KMS-11 (cell line): ENCODE measurements around the gene IL19.
A peak's percentile ranks its signal among the peaks of the same experiment; 100 is the strongest.

Experiments used
- H2AFZ ChIP-seq: fragments of 200-600 bp; sonication (generic); 2 replicates; pipeline ENCODE4 v1.6.1; 2016; ENCODE audit warnings: antibody characterized with exemption, mixed run types, low read depth
- H3K27ac ChIP-seq: fragments of 200-600 bp; sonication (generic); 2 replicates; pipeline ENCODE4 v1.6.1; 2016; ENCODE audit warnings: mild to moderate bottlenecking, mixed run types
- H3K27me3 ChIP-seq: fragments of 200-600 bp; sonication (generic); 2 replicates; pipeline ENCODE4 v1.6.1; 2017; ENCODE audit warnings: mild to moderate bottlenecking, low read depth, mixed run types, moderate library complexity; ENCODE audit not compliant: insufficient read depth
- H3K36me3 ChIP-seq: fragments of 200-600 bp; sonication (generic); 2 replicates; pipeline ENCODE4 v1.6.1; 2017; ENCODE audit warnings: mild to moderate bottlenecking, mixed run types; ENCODE audit not compliant: insufficient read depth
- H3K4me1 ChIP-seq: fragments of 200-600 bp; sonication (generic); 2 replicates; pipeline ENCODE4 v1.6.1; 2016; ENCODE audit warnings: mild to moderate bottlenecking, low read depth, mixed run types; ENCODE audit not compliant: poor library complexity, severe bottlenecking
- H3K4me2 ChIP-seq: fragments of 200-600 bp; sonication (generic); 2 replicates; pipeline ENCODE4 v1.7.0; 2016; ENCODE audit warnings: mild to moderate bottlenecking, mixed run types
- H3K4me3 ChIP-seq: fragments of 200-600 bp; sonication (generic); IDR thresholded peaks from 2 replicates; pipeline ENCODE4 v1.6.1; 2017; ENCODE audit warnings: low read depth, low read length, mixed read lengths; ENCODE audit not compliant: insufficient read depth
- H3K79me2 ChIP-seq: fragments of 200-600 bp; sonication (generic); 2 replicates; pipeline ENCODE4 v1.6.1; 2016; ENCODE audit warnings: low read depth, mixed run types; ENCODE audit not compliant: insufficient read depth
- H3K9ac ChIP-seq: fragments of 200-600 bp; sonication (generic); 2 replicates; pipeline ENCODE4 v1.6.1; 2016; ENCODE audit warnings: mild to moderate bottlenecking, mixed run types
- H4K20me1 ChIP-seq: fragments of 200-600 bp; sonication (generic); 2 replicates; pipeline ENCODE4 v1.6.1; 2016; ENCODE audit warnings: mild to moderate bottlenecking, mixed run types; ENCODE audit not compliant: insufficient read depth
- CTCF ChIP-seq: fragments of 200-600 bp; sonication (generic); conservative IDR thresholded peaks from 2 replicates; pipeline ENCODE4 v1.6.1; 2017; ENCODE audit warnings: low read depth, mild to moderate bottlenecking, antibody characterized with exemption, low read length, moderate library complexity, mixed read lengths

Gene IL19

GRCh38 chr1:206803221-206803730 is 32.7 kb downstream of the IL19 start:
- peak overlapping the region; percentile 58 for H3K9ac ChIP-seq
- TF ChIP-seq CTCF, result no peak

GRCh38 chr1:206804156-206804737 is 33.7 kb downstream of the IL19 start:
- no peak for TF ChIP-seq CTCF
- Histone ChIP-seq H3K4me2 (peak overlapping the region; percentile 78), H4K20me1 (no peaks in the 10 kb centered on the region), H3K36me3 (no peaks in the 10 kb centered on the region), H3K9ac (peak overlapping the region; percentile 58; the same call in 1 of the 2 replicates), H2AFZ (peak overlapping the region; percentile 1; the same call in 1 of the 2 replicates), H3K27me3 (no peaks in the 10 kb centered on the region), H3K27ac (peak overlapping the region; percentile 94), H3K79me2 (no peaks in the 10 kb centered on the region), H3K4me1 (peaks cover 99% of the 10 kb centered on the region), H3K4me3 (peak overlapping the region; percentile 16)

More at GRCh38 chr1:206803221-206803730, 32.7 kb downstream of the IL19 start:
- Histone ChIP-seq H2AFZ (peak overlapping the region; percentile 1; the same call in 1 of the 2 replicates), H4K20me1 (no peaks in the 10 kb centered on the region), H3K4me3 (peak overlapping the region; percentile 87), H3K4me2 (peak overlapping the region; percentile 78), H3K4me1 (peaks cover 99% of the 10 kb centered on the region), H3K36me3 (no peaks in the 10 kb centered on the region), H3K27me3 (no peaks in the 10 kb centered on the region), H3K27ac (peak overlapping the region; percentile 94), H3K79me2 (no peaks in the 10 kb centered on the region)

GRCh38 chr1:206805357-206805756 is 34.8 kb downstream of the IL19 start:
- Histone ChIP-seq H3K4me3 (no peak overlapping the region), H3K9ac (no peak overlapping the region), H2AFZ (no peak overlapping the region), H3K4me2 (peak overlapping the region; percentile 78; the same call in 1 of the 2 replicates), H3K4me1 (peaks cover 93% of the 10 kb centered on the region), H3K79me2 (no peaks in the 10 kb centered on the region), H4K20me1 (no peaks in the 10 kb centered on the region), H3K36me3 (no peaks in the 10 kb centered on the region), H3K27me3 (no peaks in the 10 kb centered on the region), H3K27ac (no peak overlapping the region; the same call in 1 of the 2 replicates)
- no peak for TF ChIP-seq CTCF

GRCh38 chr1:206808615-206809014 is 38.0 kb downstream of the IL19 start:
- H2AFZ ChIP-seq, result no peak overlapping the region
- H4K20me1 ChIP-seq, result no peaks in the 10 kb centered on the region
- no peak overlapping the region for H3K27ac ChIP-seq
- H3K9ac ChIP-seq, result no peak overlapping the region
- no peaks in the 10 kb centered on the region for H3K79me2 ChIP-seq
- H3K4me2 ChIP-seq, result no peak overlapping the region; the same call in 1 of the 2 replicates
- TF ChIP-seq CTCF, result peak; percentile 88
- no peaks in the 10 kb centered on the region for H3K36me3 ChIP-seq
- H3K27me3 ChIP-seq, result no peaks in the 10 kb centered on the region
- peaks cover 67% of the 10 kb centered on the region for H3K4me1 ChIP-seq
- no peak overlapping the region for H3K4me3 ChIP-seq
